ENCODE results near the gene ARHGAP42.

- TF ChIP-seq GLIS3 (CRISPR knock-in tag; IDR thresholded peaks at IDR 0.05) (no peak), SNAI2 (CRISPR knock-in tag; IDR thresholded peaks at IDR 0.05) (no peak), ARNTL (CRISPR knock-in tag; IDR thresholded peaks at IDR 0.05; ENCODE audit: borderline replicate concordance, low read depth) (no peak), CREB5 (CRISPR knock-in tag; IDR thresholded peaks at IDR 0.05; ENCODE audit: low read depth) (no peak)
Observed at GRCh38 chr11:100731471-100731870, 44.4 kb downstream of the ARHGAP42 start.
